Smooth muscle cell (in vitro differentiated cells): ENCODE data around the gene SNRNP25. TPM values are rescaled to one million over a fixed set of nuclear protein-coding genes. Genes with fewer than 3 reads are reported as not detected.

Experiments used
- DNase-seq: peaks from one replicate; lab custom pipeline; 2025; ENCODE audit not compliant: unreplicated experiment; lab: John Stamatoyannopoulos, UW
- H2AFZ ChIP-seq: fragments of 200-600 bp; sonication (generic); 2 replicates; pipeline ENCODE4 v1.6.0; 2016; ENCODE audit warnings: antibody characterized with exemption, low read depth, mild to moderate bottlenecking
- H3F3A ChIP-seq: fragments of 200-600 bp; sonication (generic); 2 replicates; pipeline ENCODE4 v1.6.0; 2017; ENCODE audit warnings: antibody characterized with exemption, low read depth
- H3K27ac ChIP-seq: fragments of 200-600 bp; sonication (generic); 2 replicates; pipeline ENCODE4 v1.5.1; 2016; ENCODE audit warnings: low read depth, mild to moderate bottlenecking
- H3K27me3 ChIP-seq: fragments of 200-600 bp; sonication (generic); 2 replicates; pipeline ENCODE4 v1.6.1; 2016; ENCODE audit warnings: low read depth, mild to moderate bottlenecking
- H3K36me3 ChIP-seq: fragments of 200-600 bp; sonication (generic); 2 replicates; pipeline ENCODE4 v1.5.1; 2016; ENCODE audit warnings: low read depth
- H3K4me1 ChIP-seq: fragments of 200-600 bp; sonication (generic); 2 replicates; pipeline ENCODE4 v1.5.1; 2016; ENCODE audit warnings: low read depth
- H3K4me2 ChIP-seq: fragments of 200-600 bp; sonication (generic); 2 replicates; pipeline ENCODE4 v1.6.0; 2016; ENCODE audit warnings: mild to moderate bottlenecking
- H3K4me3 ChIP-seq: fragments of 200-600 bp; sonication (generic); 2 replicates; pipeline ENCODE4 v1.5.1; 2016; ENCODE audit warnings: mild to moderate bottlenecking
- H3K79me2 ChIP-seq: fragments of 200-600 bp; sonication (generic); 2 replicates; pipeline ENCODE4 v1.6.0; 2016; ENCODE audit warnings: low read depth, mild to moderate bottlenecking
- H3K9ac ChIP-seq: fragments of 200-600 bp; sonication (generic); 2 replicates; pipeline ENCODE4 v1.6.0; 2016; ENCODE audit warnings: low read depth
- H3K9me3 ChIP-seq: fragments of 200-600 bp; sonication (generic); replicated peaks from 2 replicates; pipeline ENCODE4 v1.5.1; 2016; ENCODE audit warnings: low read depth
- H4K20me1 ChIP-seq: fragments of 200-600 bp; sonication (generic); 2 replicates; pipeline ENCODE4 v1.6.0; 2016; ENCODE audit warnings: low read depth
- WGBS: methylation state at CpG from one replicate; pipeline ENCODE4 v1.1.7; 2016; ENCODE audit warnings: low lambda C conversion rate; 5-methylcytosine and 5-hydroxymethylcytosine counted together
- polyA plus RNA-seq: library from polyadenylated mRNA; unstranded; fragments of >200 nt; fragmentation: Nextera tagmentation; extraction: Ambion mirVana; gene quantifications from 2 replicates; pipeline ENCODE4 v1.2.1, GENCODE V29; 2016
- total RNA-seq: library from RNA; depleted of rRNA; stranded (reverse); fragments of >200 nt; gene quantifications from 2 replicates; pipeline ENCODE4 v1.2.3, GENCODE V29; 2014
- TF ChIP-seq, protein P1 (sequence below): fragments of 200-600 bp; sonication (generic); IDR thresholded peaks from 2 replicates; pipeline ENCODE4 v1.5.1; 2017; ENCODE audit warnings: borderline replicate concordance, mild to moderate bottlenecking, antibody characterized with exemption; ENCODE audit not compliant: insufficient read depth, poor library complexity, severe bottlenecking

SNRNP25 gene
- total and polyA plus RNA-seq, 2 experiments from 2014 or later = 20.1 to 45.9 TPM

DNA sequence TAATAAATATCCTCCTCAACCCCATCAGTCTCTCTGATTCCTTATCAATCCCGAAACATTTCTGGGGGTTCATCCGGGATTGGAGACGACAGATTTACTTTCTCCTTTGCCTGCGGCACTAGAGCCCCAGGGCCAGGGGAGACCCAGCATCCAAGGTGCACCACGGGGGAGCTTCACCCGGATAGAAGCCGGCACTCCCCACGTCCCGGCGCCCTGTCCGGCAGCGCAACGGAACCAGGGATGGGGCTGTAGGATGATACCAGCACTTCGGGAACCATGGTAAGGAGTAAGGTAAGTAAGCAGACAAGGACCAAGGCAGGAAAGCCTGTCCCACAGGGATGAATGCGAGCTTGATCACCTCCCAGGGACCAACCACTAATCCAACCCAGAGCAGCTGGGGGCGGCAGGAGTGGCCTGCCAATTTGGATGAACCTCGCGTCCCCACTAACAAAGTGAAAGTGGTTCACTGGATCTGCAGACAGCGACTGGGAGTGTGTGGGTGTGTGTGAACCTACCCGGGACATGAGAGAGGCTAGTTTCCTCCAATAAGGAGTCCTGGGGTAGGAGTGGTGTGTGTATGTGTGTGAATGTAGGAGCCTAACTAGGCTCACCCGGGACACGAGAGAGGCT is 12.1 kb upstream of the SNRNP25 start:
- TF ChIP-seq, protein P1, sequence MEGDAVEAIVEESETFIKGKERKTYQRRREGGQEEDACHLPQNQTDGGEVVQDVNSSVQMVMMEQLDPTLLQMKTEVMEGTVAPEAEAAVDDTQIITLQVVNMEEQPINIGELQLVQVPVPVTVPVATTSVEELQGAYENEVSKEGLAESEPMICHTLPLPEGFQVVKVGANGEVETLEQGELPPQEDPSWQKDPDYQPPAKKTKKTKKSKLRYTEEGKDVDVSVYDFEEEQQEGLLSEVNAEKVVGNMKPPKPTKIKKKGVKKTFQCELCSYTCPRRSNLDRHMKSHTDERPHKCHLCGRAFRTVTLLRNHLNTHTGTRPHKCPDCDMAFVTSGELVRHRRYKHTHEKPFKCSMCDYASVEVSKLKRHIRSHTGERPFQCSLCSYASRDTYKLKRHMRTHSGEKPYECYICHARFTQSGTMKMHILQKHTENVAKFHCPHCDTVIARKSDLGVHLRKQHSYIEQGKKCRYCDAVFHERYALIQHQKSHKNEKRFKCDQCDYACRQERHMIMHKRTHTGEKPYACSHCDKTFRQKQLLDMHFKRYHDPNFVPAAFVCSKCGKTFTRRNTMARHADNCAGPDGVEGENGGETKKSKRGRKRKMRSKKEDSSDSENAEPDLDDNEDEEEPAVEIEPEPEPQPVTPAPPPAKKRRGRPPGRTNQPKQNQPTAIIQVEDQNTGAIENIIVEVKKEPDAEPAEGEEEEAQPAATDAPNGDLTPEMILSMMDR = no peak
- Histone ChIP-seq H3K27ac (no peak overlapping the region), H3K9ac (no peak overlapping the region), H3K4me1 (no peaks in the 10 kb centered on the region), H3K27me3 (no peaks in the 10 kb centered on the region), H3K9me3 (no peaks in the 10 kb centered on the region), H3K36me3 (no peaks in the 10 kb centered on the region), H2AFZ (no peak overlapping the region), H3F3A (no peaks in the 10 kb centered on the region), H3K79me2 (no peaks in the 10 kb centered on the region), H3K4me3 (no peak overlapping the region), H3K4me2 (no peak overlapping the region), H4K20me1 (no peaks in the 10 kb centered on the region)
- WGBS = 94% methylated on average over 22 of the region's 22 CpGs
- no peak for DNase-seq

DNA sequence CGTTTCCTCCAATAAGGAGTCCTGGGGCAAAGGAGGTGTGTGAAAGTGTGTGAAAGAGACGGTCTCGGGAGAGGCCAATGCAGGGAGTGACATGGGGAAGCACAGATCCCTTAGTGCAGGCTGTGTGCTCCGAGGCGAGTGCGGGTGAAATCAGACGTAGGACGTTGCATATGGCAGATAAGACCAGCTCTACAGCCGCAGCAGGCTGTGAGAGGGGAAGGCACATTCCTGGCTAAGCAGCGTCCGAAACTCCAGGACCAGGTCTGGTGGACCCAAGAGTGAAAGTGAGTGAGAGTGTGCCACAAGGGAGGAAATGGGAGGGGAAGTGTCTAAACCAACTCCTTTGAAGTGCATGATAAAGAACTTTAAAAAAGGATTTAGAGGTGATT is 11.6 kb upstream of the SNRNP25 start:
- Histone ChIP-seq H3F3A (no peaks in the 10 kb centered on the region), H3K79me2 (no peaks in the 10 kb centered on the region), H4K20me1 (no peaks in the 10 kb centered on the region), H2AFZ (no peak overlapping the region), H3K9me3 (no peaks in the 10 kb centered on the region), H3K27me3 (no peaks in the 10 kb centered on the region), H3K4me3 (no peak overlapping the region), H3K4me2 (no peak overlapping the region), H3K27ac (no peak overlapping the region), H3K4me1 (no peaks in the 10 kb centered on the region), H3K36me3 (no peaks in the 10 kb centered on the region), H3K9ac (no peak overlapping the region)
- DNase-seq = no peak
- TF ChIP-seq, protein P1 = no peak
- 86% methylated on average over 11 of the region's 11 CpGs for WGBS

DNA sequence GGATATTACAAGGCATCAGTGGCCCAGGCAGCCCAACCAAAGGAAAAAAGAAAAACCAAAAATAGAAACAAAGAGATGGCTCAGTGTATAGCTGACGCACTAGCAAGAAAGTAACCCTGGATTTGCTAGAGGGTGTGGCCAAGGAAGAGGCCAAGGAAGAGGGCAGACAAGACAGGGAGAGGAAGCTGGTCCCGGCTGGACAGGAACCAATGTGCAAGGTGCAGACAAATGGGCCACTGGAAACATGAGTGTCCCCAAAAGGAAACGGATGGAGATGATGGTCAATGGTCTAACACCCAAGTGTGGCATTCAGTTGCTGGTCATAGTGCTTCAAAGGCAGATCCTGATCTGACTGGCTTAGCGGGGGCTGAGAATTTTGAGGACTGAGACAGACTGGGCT is 10.9 kb upstream of the SNRNP25 start:
- Histone ChIP-seq H3K36me3 (no peaks in the 10 kb centered on the region), H3K79me2 (no peaks in the 10 kb centered on the region), H3K27ac (no peak overlapping the region), H3F3A (no peaks in the 10 kb centered on the region), H3K4me1 (no peaks in the 10 kb centered on the region), H3K9ac (no peak overlapping the region), H3K27me3 (no peaks in the 10 kb centered on the region), H4K20me1 (no peaks in the 10 kb centered on the region), H3K4me2 (no peak overlapping the region), H3K9me3 (no peaks in the 10 kb centered on the region), H3K4me3 (no peak overlapping the region), H2AFZ (no peak overlapping the region)
- TF ChIP-seq, protein P1 = no peak
- DNase-seq = no peak
- WGBS = 95% methylated on average over 4 of the region's 4 CpGs

DNA sequence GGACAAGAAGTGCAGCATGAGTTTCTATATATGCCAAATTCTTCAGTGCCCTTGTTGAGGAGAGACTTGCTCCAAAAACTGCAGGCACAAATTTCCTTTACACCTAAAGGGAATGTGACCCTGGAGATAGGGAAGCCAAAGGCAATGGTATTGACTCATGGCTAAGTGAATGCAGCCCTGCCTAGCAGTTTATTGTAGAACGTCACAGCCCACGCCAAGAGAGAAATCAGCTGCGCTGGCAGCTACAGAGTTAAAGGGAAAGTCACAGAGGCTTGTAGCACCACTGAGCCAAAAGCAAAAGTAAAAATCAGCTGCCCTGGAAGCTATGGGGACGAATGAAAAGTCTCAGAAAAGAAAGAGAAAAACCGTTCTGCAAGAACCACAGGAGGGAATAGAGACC is 10.3 kb upstream of the SNRNP25 start:
- Histone ChIP-seq H3K27me3 (no peaks in the 10 kb centered on the region), H3K36me3 (no peaks in the 10 kb centered on the region), H3K9me3 (no peaks in the 10 kb centered on the region), H3K27ac (no peak overlapping the region), H4K20me1 (no peaks in the 10 kb centered on the region), H3K9ac (no peak overlapping the region), H3K4me3 (no peak overlapping the region), H2AFZ (no peak overlapping the region), H3K4me2 (no peak overlapping the region), H3K79me2 (no peaks in the 10 kb centered on the region), H3K4me1 (no peaks in the 10 kb centered on the region), H3F3A (no peaks in the 10 kb centered on the region)
- 81% methylated on average over 5 of the region's 5 CpGs for WGBS
- DNase-seq = no peak
- TF ChIP-seq, protein P1 = no peak
